H1 (cell line): ENCODE results near the gene COL5A1. TPM values are rescaled to one million over a fixed set of nuclear protein-coding genes. Genes with fewer than 3 reads are reported as not detected.

Experiments
- CTCF ChIA-PET: fragments of 300-600 bp; sonication (Branson Sonifier 250); formaldehyde crosslinking; loops from one replicate; lab custom pipeline; 2021; ENCODE audit not compliant: partially characterized antibody; lab: Charles Lee
- POLR2A ChIA-PET: fragments of 300-600 bp; sonication (Branson Sonifier 250); formaldehyde crosslinking; loops from one replicate; lab custom pipeline; 2021; ENCODE audit warnings: inconsistent platforms; ENCODE audit not compliant: partially characterized antibody; lab: Charles Lee
- DNase-seq, 2 experiments: peaks; one replicate each; pipeline versions ENCODE4 v3.0.0 to v3.0.0-alpha.2; 2010 to 2022; ENCODE audit warnings: low spot score in 2 of 2, low read depth in 1 of 2, mixed read lengths in 1 of 2
- FAIRE-seq: peaks from 2 replicates; lab custom pipeline; 2011; peaks lifted over from hg19 to GRCh38; lab: Jason Lieb, UNC
- H2AFZ ChIP-seq: 2 replicates; pipeline ENCODE4 v1.8.1; 2012; ENCODE audit warnings: low read length, inconsistent platforms
- H2AK5ac ChIP-seq: 2 replicates; pipeline ENCODE4 v1.6.1; 2013; ENCODE audit warnings: low read depth, low read length
- H2BK120ac ChIP-seq: replicated peaks from 2 replicates; pipeline ENCODE3; 2013; ENCODE audit warnings: low read depth, low read length, inconsistent platforms
- H2BK12ac ChIP-seq: 2 replicates; pipeline ENCODE4 v1.6.1; 2013; ENCODE audit warnings: low read depth, low read length
- H2BK15ac ChIP-seq: 2 replicates; pipeline ENCODE4 v1.6.1; 2013; ENCODE audit warnings: low read length
- H2BK20ac ChIP-seq: 2 replicates; pipeline ENCODE4 v1.6.1; 2013; ENCODE audit warnings: low read length
- H2BK5ac ChIP-seq: 2 replicates; pipeline ENCODE4 v1.6.1; 2013; ENCODE audit warnings: low read depth, low read length
- H3K14ac ChIP-seq: 2 replicates; pipeline ENCODE4 v1.6.1; 2013; ENCODE audit warnings: inconsistent platforms; ENCODE audit not compliant: insufficient read length
- H3K18ac ChIP-seq: 2 replicates; pipeline ENCODE4 v1.6.1; 2013; ENCODE audit warnings: low read length; ENCODE audit errors: extremely low read depth
- H3K23ac ChIP-seq: 2 replicates; pipeline ENCODE4 v1.6.1; 2013; ENCODE audit warnings: inconsistent platforms; ENCODE audit not compliant: insufficient read length
- H3K23me2 ChIP-seq: 2 replicates; pipeline ENCODE4 v1.6.1; 2013; ENCODE audit warnings: low read depth, low read length
- H3K27ac ChIP-seq: 2 replicates; pipeline ENCODE4 v1.6.1; 2011; ENCODE audit warnings: low read depth, low read length, inconsistent platforms
- H3K27me3 ChIP-seq, 4 experiments: replicated peaks in 1 of 4; 1 replicate in 1 of 4; 2 replicates in 3 of 4; pipeline versions ENCODE4 v1.6.1 to v1.8.1; 2011 to 2013; ENCODE audit warnings: low read length in 3 of 4, mild to moderate bottlenecking in 3 of 4, inconsistent platforms in 2 of 4, mixed read lengths in 2 of 4, moderate library complexity in 1 of 4; ENCODE audit not compliant: control insufficient read depth in 3 of 4, insufficient read depth in 3 of 4; ENCODE audit errors: extremely low read depth in 1 of 4
- H3K36me3 ChIP-seq, 4 experiments: 2 replicates each; pipeline versions ENCODE4 v1.6.1 to v1.8.1; 2011 to 2013; ENCODE audit warnings: mild to moderate bottlenecking in 4 of 4, low read length in 3 of 4, moderate library complexity in 2 of 4, control low read depth in 1 of 4, inconsistent platforms in 1 of 4; ENCODE audit not compliant: insufficient read depth in 4 of 4, control insufficient read depth in 2 of 4
- H3K4ac ChIP-seq: replicated peaks from 2 replicates; pipeline ENCODE3; 2013; ENCODE audit warnings: low read length, low read depth, mixed read lengths, inconsistent platforms; ENCODE audit not compliant: insufficient read length
- H3K4me1 ChIP-seq, 4 experiments: replicated peaks in 1 of 4; 1 replicate in 1 of 4; 2 replicates in 3 of 4; pipeline versions ENCODE4 v1.6.1 to v1.8.1; 2011 to 2013; ENCODE audit warnings: low read length in 3 of 4, inconsistent platforms in 2 of 4, mixed read lengths in 1 of 4; ENCODE audit not compliant: insufficient read depth in 4 of 4, control insufficient read depth in 3 of 4
- H3K4me2 ChIP-seq, 2 experiments: 2 replicates each; pipeline versions ENCODE4 v1.6.1 to v1.8.1; 2011 to 2013; ENCODE audit warnings: low read depth in 2 of 2, low read length in 2 of 2, control low read depth in 1 of 2, inconsistent platforms in 1 of 2, mild to moderate bottlenecking in 1 of 2; ENCODE audit not compliant: insufficient read depth in 1 of 2
- H3K4me3 ChIP-seq, 4 experiments: fragments of 200-600, 300-600 bp in 1 of 4; sonication (generic), shearing (Covaris generic), sonication (Bioruptor Twin) in 1 of 4; 2 replicates each; pipeline versions ENCODE4 v1.5.1 to v1.8.1; 2011 to 2016; ENCODE audit warnings: low read length in 4 of 4, low read depth in 3 of 4, control low read depth in 2 of 4, inconsistent platforms in 2 of 4, mild to moderate bottlenecking in 2 of 4, mixed read lengths in 1 of 4, moderate library complexity in 1 of 4; ENCODE audit not compliant: insufficient read depth in 2 of 4; ENCODE audit errors: extremely low read depth in 1 of 4
- H3K56ac ChIP-seq: replicated peaks from 2 replicates; pipeline ENCODE3; 2013; ENCODE audit warnings: low read depth, mild to moderate bottlenecking, mixed read lengths, low read length, inconsistent platforms; ENCODE audit not compliant: insufficient read length
- H3K79me1 ChIP-seq: 2 replicates; pipeline ENCODE4 v1.6.1; 2013; ENCODE audit warnings: low read depth, low read length, control low read depth
- H3K79me2 ChIP-seq, 2 experiments: 2 replicates each; pipeline versions ENCODE4 v1.6.1 to v1.8.1; 2012 to 2013; ENCODE audit warnings: low read length in 2 of 2, mild to moderate bottlenecking in 2 of 2, inconsistent platforms in 1 of 2; ENCODE audit not compliant: insufficient read depth in 2 of 2, control insufficient read depth in 1 of 2
- H3K9ac ChIP-seq, 4 experiments: replicated peaks in 1 of 4; 1 replicate in 1 of 4; 2 replicates in 3 of 4; pipeline versions ENCODE4 v1.6.1 to v1.8.1; 2011 to 2013; ENCODE audit warnings: low read depth in 3 of 4, low read length in 3 of 4, control low read depth in 2 of 4, mild to moderate bottlenecking in 2 of 4, moderate library complexity in 2 of 4, inconsistent platforms in 1 of 4; ENCODE audit errors: extremely low read depth in 1 of 4
- H3K9me3 ChIP-seq, 2 experiments: 2 replicates each; pipeline versions ENCODE4 v1.6.1 to v1.8.1; 2012 to 2013; ENCODE audit warnings: mild to moderate bottlenecking in 2 of 2, moderate library complexity in 2 of 2, control low read depth in 1 of 2, inconsistent platforms in 1 of 2, low read depth in 1 of 2, low read length in 1 of 2, mixed read lengths in 1 of 2; ENCODE audit not compliant: insufficient read depth in 2 of 2
- H4K20me1 ChIP-seq, 2 experiments: replicated peaks in 1 of 2; 2 replicates each; pipeline versions ENCODE3 to v1.8.1; 2011 to 2013; ENCODE audit warnings: inconsistent platforms in 2 of 2, low read length in 2 of 2, mild to moderate bottlenecking in 1 of 2; ENCODE audit not compliant: insufficient read depth in 2 of 2, control insufficient read depth in 1 of 2
- H4K5ac ChIP-seq: 2 replicates; pipeline ENCODE4 v1.6.1; 2013; ENCODE audit warnings: low read length, low read depth, mixed read lengths, inconsistent platforms; ENCODE audit not compliant: insufficient read length
- H4K8ac ChIP-seq: 2 replicates; pipeline ENCODE4 v1.8.0; 2013; ENCODE audit warnings: mild to moderate bottlenecking, moderate library complexity, low read length, inconsistent platforms; ENCODE audit not compliant: insufficient read depth; ENCODE audit errors: extremely low read depth
- H4K91ac ChIP-seq: replicated peaks from 2 replicates; pipeline ENCODE3; 2013; ENCODE audit warnings: low read length, mixed read lengths, inconsistent platforms; ENCODE audit not compliant: insufficient read length
- BRCA1 ChIP-seq: IDR thresholded peaks from 2 replicates; pipeline ENCODE4 v1.6.1; 2012; ENCODE audit warnings: low read depth, low read length, improper control_type of control experiment
- WGBS, 2 experiments: shearing (Covaris generic) in 1 of 2; methylation state at CpG; one replicate each; pipeline versions ENCODE4 v1.1.6 to v1.1.7; 2013 to 2015; ENCODE audit warnings: low lambda C conversion rate in 2 of 2, mixed read lengths in 2 of 2, inconsistent platforms in 1 of 2, low coverage in 1 of 2, missing lambda C conversion rate in 1 of 2; ENCODE audit not compliant: insufficient replicate concordance in 2 of 2, insufficient coverage in 1 of 2, insufficient read length in 1 of 2; ENCODE audit errors: extremely low coverage in 1 of 2, missing lambda C conversion rate in 1 of 2; 5-methylcytosine and 5-hydroxymethylcytosine counted together
- polyA plus RNA-seq, 7 experiments: library from polyadenylated mRNA; depleted of rRNA in 3 of 7; stranded (reverse) in 5 of 7; unstranded in 2 of 7; fragments of >200 nt in 5 of 7; fragments of 200-250 nt in 2 of 7; gene quantifications; 1 replicate in 5 of 7; 2 replicates in 1 of 7; 4 replicates in 1 of 7; pipeline versions ENCODE4 v1.2.1 to v1.2.3, GENCODE V29; 2011 to 2013; ENCODE audit warnings: missing spikeins in 2 of 7, mixed read lengths in 2 of 7
- total RNA-seq: library from RNA; stranded (reverse); fragmentation: NEBNext Ultra II Directional; extraction: Animal tissue kit (Norgen Biotek cat#: 25700); gene quantifications from 2 replicates; pipeline ENCODE4 v1.2.1, GENCODE V29; 2021

The COL5A1 gene
- total and polyA plus RNA-seq, 2 of the 8 experiments (the other 6 are each of a cell fraction or from before 2014, with no cell fraction given) = 3.8 to 12.0 TPM

DNA sequence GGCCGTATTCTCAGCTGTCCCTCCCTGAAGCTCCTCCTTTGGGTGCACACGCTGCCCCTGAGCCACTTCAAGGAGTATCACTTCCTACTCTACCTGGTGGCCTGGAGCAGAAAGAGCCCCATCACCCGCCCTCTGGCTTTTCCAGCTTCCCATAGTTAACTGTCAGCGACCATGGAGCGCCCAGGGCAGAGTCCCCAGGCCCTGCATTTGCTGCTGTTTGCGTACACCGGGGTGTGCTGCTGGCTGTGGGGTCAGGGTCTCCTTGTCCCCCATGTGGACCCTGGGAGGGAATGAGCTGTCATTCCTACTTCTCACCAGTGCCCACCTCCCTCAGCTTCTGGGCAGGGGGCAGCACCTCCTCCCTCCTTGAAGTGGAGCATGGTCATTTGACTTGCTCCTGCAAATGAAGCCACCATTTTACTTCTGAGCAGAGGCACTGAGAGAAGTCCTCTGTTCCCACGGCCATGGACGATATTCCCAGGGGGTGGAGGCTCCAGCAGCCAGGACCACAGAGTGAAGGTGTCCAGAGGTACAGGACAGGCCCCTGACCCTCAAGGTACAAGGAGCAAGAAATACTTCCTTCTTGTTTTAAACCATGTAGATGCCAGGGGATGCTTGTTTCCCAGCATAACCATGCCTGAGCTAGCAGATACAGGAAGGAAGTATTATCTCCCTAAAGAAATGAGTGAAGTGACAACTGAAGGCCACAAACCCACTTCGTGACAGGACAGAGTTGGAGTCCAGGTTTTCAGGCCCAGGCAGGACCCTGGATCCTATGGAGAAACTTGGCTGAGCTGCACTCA is 40.6 kb upstream of the COL5A1 start:
- no peaks in the 10 kb centered on the region for H3K4me1 ChIP-seq
- peaks cover 0 to 5% of the 10 kb centered on the region in 2 experiments; a peak in 1 of 4 replicates for H3K9me3 ChIP-seq
- no peak overlapping the region for H2BK120ac ChIP-seq
- no peak overlapping the region for H3K27ac ChIP-seq
- no peak overlapping the region for H3K4me2 ChIP-seq
- no peak overlapping the region for H2BK12ac ChIP-seq
- no peak overlapping the region for H2BK15ac ChIP-seq
- H4K91ac ChIP-seq = no peak overlapping the region
- H3K36me3 ChIP-seq = no peaks in the 10 kb centered on the region
- H2BK5ac ChIP-seq = no peak overlapping the region
- H3K56ac ChIP-seq = no peak overlapping the region
- no peak overlapping the region for H3K23ac ChIP-seq
- H3K4me3 ChIP-seq = no peak overlapping the region
- no peaks in the 10 kb centered on the region for H3K79me2 ChIP-seq
- no peak overlapping the region for H3K18ac ChIP-seq
- FAIRE-seq (no peak), DNase-seq (no peak)
- H2AFZ ChIP-seq = no peak overlapping the region
- no peak overlapping the region for H4K8ac ChIP-seq
- no peaks in the 10 kb centered on the region for H3K23me2 ChIP-seq
- no peaks in the 10 kb centered on the region for H3K79me1 ChIP-seq
- ChIA-PET POLR2A (no interaction called here), CTCF (interaction anchor here (1.0 to 1.1 kb wide), 2 partner anchors 98 to 127 kb away, joined by 3 read pairs; no protein-coding TSS in a partner anchor)
- H3K4ac ChIP-seq = no peak overlapping the region
- 97% methylated on average over 10 of the region's 10 CpGs; no CpG with 5 or more reads in 1 of the 2 experiments for WGBS, 2 experiments
- TF ChIP-seq BRCA1 = no peak
- H3K27me3 ChIP-seq = no peaks in the 10 kb centered on the region; a peak in 2 of 7 replicates
- H3K14ac ChIP-seq = no peak overlapping the region
- H2BK20ac ChIP-seq = no peak overlapping the region
- H2AK5ac ChIP-seq = no peak overlapping the region; the same call in 1 of the 2 replicates
- no peak overlapping the region for H4K5ac ChIP-seq
- H4K20me1 ChIP-seq = no peaks in the 10 kb centered on the region
- no peak overlapping the region for H3K9ac ChIP-seq
